ENCODE results near the gene SRP54.
A peak's percentile ranks its signal among the peaks of the same experiment; 100 is the strongest.

The SRP54 gene

GRCh38 chr14:34964977-34965764 is 17.6 kb upstream of the SRP54 start:
- Histone ChIP-seq H3K18ac (ENCODE audit: low read length) (no peak overlapping the region), H3K79me1 (ENCODE audit: low read length) (no peaks in the 10 kb centered on the region), H4K12ac (ENCODE audit: low read depth, low read length) (no peak overlapping the region), H2BK5ac (ENCODE audit: low read depth, low read length, poor library complexity) (no peak overlapping the region), H3K4me3 (ENCODE audit: low read depth, low read length) (no peak overlapping the region), H2AK5ac (ENCODE audit: low read length) (no peak overlapping the region), H3K23ac (ENCODE audit: low read length) (no peak overlapping the region), H3K9me3 (ENCODE audit: insufficient read depth, low read depth, low read length) (no peaks in the 10 kb centered on the region), H3K4me1 (ENCODE audit: control insufficient read depth in 1 of 2, insufficient read depth in 2 of 2, low read length in 2 of 2) (no peaks in the 10 kb centered on the region), H3K9ac (ENCODE audit: low read length) (no peak overlapping the region), H3K4ac (ENCODE audit: low read depth, low read length) (no peak overlapping the region), H2BK120ac (ENCODE audit: insufficient read depth, low read length, poor library complexity) (no peak overlapping the region), H2AFZ (ENCODE audit: insufficient read depth, low read length, poor library complexity) (no peak overlapping the region), H3K36me3 (ENCODE audit: control insufficient read depth in 1 of 2, insufficient read depth in 2 of 2, low read length in 2 of 2) (no peaks in the 10 kb centered on the region), H4K91ac (ENCODE audit: low read depth, low read length) (no peak overlapping the region), H3K4me2 (ENCODE audit: low read length) (no peak overlapping the region), H3K79me2 (ENCODE audit: control insufficient read depth, insufficient read depth, low read length, poor library complexity) (no peaks in the 10 kb centered on the region), H2BK12ac (ENCODE audit: low read length) (no peak overlapping the region), H3K27ac (ENCODE audit: low read depth, low read length) (no peak overlapping the region), H3K27me3 (ENCODE audit: insufficient read depth, low read length) (no peaks in the 10 kb centered on the region), H3K14ac (ENCODE audit: low read length) (no peak overlapping the region), H4K8ac (ENCODE audit: low read depth, low read length) (no peak overlapping the region)
- no peak for DNase-seq
- no CpG with 5 or more reads among the region's 2 CpGs for WGBS (ENCODE audit: extremely low coverage, insufficient coverage, insufficient read length)

- H2AK5ac ChIP-seq (ENCODE audit: low read length) = no peak overlapping the region
- no peak overlapping the region for H3K4me2 ChIP-seq (ENCODE audit: low read length)
- H4K91ac ChIP-seq (ENCODE audit: low read depth, low read length) = no peak overlapping the region
- no peak overlapping the region for H2BK5ac ChIP-seq (ENCODE audit: low read depth, low read length, poor library complexity)
- H3K79me1 ChIP-seq (ENCODE audit: low read length) = no peaks in the 10 kb centered on the region
- no peaks in the 10 kb centered on the region for H3K79me2 ChIP-seq (ENCODE audit: control insufficient read depth, insufficient read depth, low read length, poor library complexity)
- H3K14ac ChIP-seq (ENCODE audit: low read length) = no peak overlapping the region
- no peak overlapping the region for H3K4me3 ChIP-seq (ENCODE audit: low read depth, low read length)
- H3K27me3 ChIP-seq (ENCODE audit: insufficient read depth, low read length) = no peaks in the 10 kb centered on the region
- no peak overlapping the region for H3K27ac ChIP-seq (ENCODE audit: low read depth, low read length)
- H3K36me3 ChIP-seq (ENCODE audit: control insufficient read depth in 1 of 2, insufficient read depth in 2 of 2, low read length in 2 of 2) = no peaks in the 10 kb centered on the region
- H3K9me3 ChIP-seq (ENCODE audit: insufficient read depth, low read depth, low read length) = no peaks in the 10 kb centered on the region
- H3K4me1 ChIP-seq (ENCODE audit: control insufficient read depth in 1 of 2, insufficient read depth in 2 of 2, low read length in 2 of 2) = no peaks in the 10 kb centered on the region
- no peak overlapping the region for H3K18ac ChIP-seq (ENCODE audit: low read length)
- H4K12ac ChIP-seq (ENCODE audit: low read depth, low read length) = no peak overlapping the region
- no peak overlapping the region for H3K23ac ChIP-seq (ENCODE audit: low read length)
- H4K8ac ChIP-seq (ENCODE audit: low read depth, low read length) = no peak overlapping the region
- DNase-seq = peak; percentile 65 to 83
- no peak overlapping the region for H3K9ac ChIP-seq (ENCODE audit: low read length)
- H2BK12ac ChIP-seq (ENCODE audit: low read length) = no peak overlapping the region
- WGBS (ENCODE audit: extremely low coverage, insufficient coverage, insufficient read length) = no CpG with 5 or more reads among the region's 4 CpGs
- H2AFZ ChIP-seq (ENCODE audit: insufficient read depth, low read length, poor library complexity) = no peak overlapping the region
- H3K4ac ChIP-seq (ENCODE audit: low read depth, low read length) = no peak overlapping the region
- no peak overlapping the region for H2BK120ac ChIP-seq (ENCODE audit: insufficient read depth, low read length, poor library complexity)
These were observed 16.9 kb upstream of the SRP54 start for GRCh38 chr14:34965912-34966311.

GRCh38 chr14:34966413-34966812 is 16.4 kb upstream of the SRP54 start:
- H4K91ac ChIP-seq (ENCODE audit: low read depth, low read length) = no peak overlapping the region
- H2BK5ac ChIP-seq (ENCODE audit: low read depth, low read length, poor library complexity) = no peak overlapping the region
- no peak overlapping the region for H2BK12ac ChIP-seq (ENCODE audit: low read length)
- no peaks in the 10 kb centered on the region for H3K79me1 ChIP-seq (ENCODE audit: low read length)
- H3K4me2 ChIP-seq (ENCODE audit: low read length) = no peak overlapping the region
- H3K4ac ChIP-seq (ENCODE audit: low read depth, low read length) = no peak overlapping the region
- no CpG with 5 or more reads among the region's 3 CpGs for WGBS (ENCODE audit: extremely low coverage, insufficient coverage, insufficient read length)
- no peak overlapping the region for H2BK120ac ChIP-seq (ENCODE audit: insufficient read depth, low read length, poor library complexity)
- H4K8ac ChIP-seq (ENCODE audit: low read depth, low read length) = no peak overlapping the region
- H3K14ac ChIP-seq (ENCODE audit: low read length) = no peak overlapping the region
- no peak overlapping the region for H3K9ac ChIP-seq (ENCODE audit: low read length)
- H3K18ac ChIP-seq (ENCODE audit: low read length) = no peak overlapping the region
- H4K12ac ChIP-seq (ENCODE audit: low read depth, low read length) = no peak overlapping the region
- H3K9me3 ChIP-seq (ENCODE audit: insufficient read depth, low read depth, low read length) = no peaks in the 10 kb centered on the region
- H3K36me3 ChIP-seq (ENCODE audit: control insufficient read depth in 1 of 2, insufficient read depth in 2 of 2, low read length in 2 of 2) = no peaks in the 10 kb centered on the region
- DNase-seq = no peak
- H2AK5ac ChIP-seq (ENCODE audit: low read length) = no peak overlapping the region
- H2AFZ ChIP-seq (ENCODE audit: insufficient read depth, low read length, poor library complexity) = no peak overlapping the region
- H3K4me1 ChIP-seq (ENCODE audit: control insufficient read depth in 1 of 2, insufficient read depth in 2 of 2, low read length in 2 of 2) = no peaks in the 10 kb centered on the region
- no peaks in the 10 kb centered on the region for H3K79me2 ChIP-seq (ENCODE audit: control insufficient read depth, insufficient read depth, low read length, poor library complexity)
- H3K23ac ChIP-seq (ENCODE audit: low read length) = no peak overlapping the region
- no peak overlapping the region for H3K27ac ChIP-seq (ENCODE audit: low read depth, low read length)
- H3K4me3 ChIP-seq (ENCODE audit: low read depth, low read length) = no peak overlapping the region
- H3K27me3 ChIP-seq (ENCODE audit: insufficient read depth, low read length) = no peaks in the 10 kb centered on the region

GRCh38 chr14:34970665-34971064 is 12.1 kb upstream of the SRP54 start:
- Histone ChIP-seq H4K91ac (ENCODE audit: low read depth, low read length) (no peak overlapping the region), H2AK5ac (ENCODE audit: low read length) (no peak overlapping the region), H2BK5ac (ENCODE audit: low read depth, low read length, poor library complexity) (no peak overlapping the region), H2AFZ (ENCODE audit: insufficient read depth, low read length, poor library complexity) (no peak overlapping the region), H2BK120ac (ENCODE audit: insufficient read depth, low read length, poor library complexity) (no peak overlapping the region), H4K12ac (ENCODE audit: low read depth, low read length) (no peak overlapping the region), H3K14ac (ENCODE audit: low read length) (no peak overlapping the region), H3K4me3 (ENCODE audit: low read depth, low read length) (no peak overlapping the region), H3K18ac (ENCODE audit: low read length) (no peak overlapping the region), H3K4me1 (ENCODE audit: control insufficient read depth in 1 of 2, insufficient read depth in 2 of 2, low read length in 2 of 2) (no peaks in the 10 kb centered on the region), H3K4me2 (ENCODE audit: low read length) (no peak overlapping the region), H2BK12ac (ENCODE audit: low read length) (no peak overlapping the region), H3K27ac (ENCODE audit: low read depth, low read length) (no peak overlapping the region), H3K79me1 (ENCODE audit: low read length) (no peaks in the 10 kb centered on the region), H3K4ac (ENCODE audit: low read depth, low read length) (no peak overlapping the region), H3K36me3 (ENCODE audit: control insufficient read depth in 1 of 2, insufficient read depth in 2 of 2, low read length in 2 of 2) (no peaks in the 10 kb centered on the region), H4K8ac (ENCODE audit: low read depth, low read length) (no peak overlapping the region), H3K9me3 (ENCODE audit: insufficient read depth, low read depth, low read length) (no peaks in the 10 kb centered on the region), H3K23ac (ENCODE audit: low read length) (no peak overlapping the region), H3K9ac (ENCODE audit: low read length) (no peak overlapping the region), H3K79me2 (ENCODE audit: control insufficient read depth, insufficient read depth, low read length, poor library complexity) (no peaks in the 10 kb centered on the region), H3K27me3 (ENCODE audit: insufficient read depth, low read length) (no peaks in the 10 kb centered on the region)
- WGBS (ENCODE audit: extremely low coverage, insufficient coverage, insufficient read length) = no CpG with 5 or more reads among the region's 1 CpG
- no peak for DNase-seq

Data from trophoblast cell (in vitro differentiated cells and primary cell).